ENCODE measurements around the gene PTPRU.

Gene PTPRU

GRCh38 chr1:29324202-29324601 lies 87.9 kb downstream of the PTPRU start:
- no peaks in the 10 kb centered on the region for H3K9me2 ChIP-seq (replicated peaks; ENCODE audit: control insufficient read depth, low read length)
- TF ChIP-seq CTCF (IDR thresholded peaks at IDR 0.05; ENCODE audit: low read depth, low read length, poor library complexity, severe bottlenecking) (no peak), EZH2phosphoT487 (IDR thresholded peaks at IDR 0.05; ENCODE audit: borderline replicate concordance, low read length) (no peak)

GRCh38 chr1:29324771-29325351 lies 88.5 kb downstream of the PTPRU start:
- H4K20me1 ChIP-seq (ENCODE audit: control insufficient read depth, insufficient read depth, low read depth, low read length) = no peaks in the 10 kb centered on the region
- no peaks in the 10 kb centered on the region for H3F3A ChIP-seq (ENCODE audit: control insufficient read depth, insufficient read depth)
- H3K4me3 ChIP-seq (ENCODE audit: low read length) = no peak overlapping the region
- no peaks in the 10 kb centered on the region for H3K9me2 ChIP-seq (replicated peaks; ENCODE audit: control insufficient read depth, low read length)
- TF ChIP-seq CTCF (IDR thresholded peaks at IDR 0.05; ENCODE audit: low read depth, low read length, poor library complexity, severe bottlenecking) = no peak
- no peak for TF ChIP-seq EZH2phosphoT487 (IDR thresholded peaks at IDR 0.05; ENCODE audit: borderline replicate concordance, low read length)
- no peaks in the 10 kb centered on the region for H3K4me1 ChIP-seq (ENCODE audit: control insufficient read depth, low read length)
- H3K4me2 ChIP-seq (ENCODE audit: low read length) = no peak overlapping the region
- no peak overlapping the region for H3K27ac ChIP-seq (ENCODE audit: low read depth, low read length)
- no peaks in the 10 kb centered on the region for H3K79me2 ChIP-seq (ENCODE audit: control insufficient read depth, low read length)
- H3K9me3 ChIP-seq (ENCODE audit: control insufficient read depth, insufficient read depth, low read length) = no peaks in the 10 kb centered on the region
- no peaks in the 10 kb centered on the region for H3K36me3 ChIP-seq (ENCODE audit: control insufficient read depth, low read length)
- no peaks in the 10 kb centered on the region for H3K27me3 ChIP-seq (ENCODE audit: control insufficient read depth, low read length)

More at GRCh38 chr1:29324202-29324601, 87.9 kb downstream of the PTPRU start:
- Histone ChIP-seq H3K27me3 (ENCODE audit: control insufficient read depth, low read length) (no peaks in the 10 kb centered on the region), H4K20me1 (ENCODE audit: control insufficient read depth, insufficient read depth, low read depth, low read length) (no peaks in the 10 kb centered on the region), H3F3A (ENCODE audit: control insufficient read depth, insufficient read depth) (no peaks in the 10 kb centered on the region), H3K4me2 (ENCODE audit: low read length) (no peak overlapping the region), H3K79me2 (ENCODE audit: control insufficient read depth, low read length) (no peaks in the 10 kb centered on the region), H3K4me1 (ENCODE audit: control insufficient read depth, low read length) (no peaks in the 10 kb centered on the region), H3K4me3 (ENCODE audit: low read length) (no peak overlapping the region), H3K9me3 (ENCODE audit: control insufficient read depth, insufficient read depth, low read length) (no peaks in the 10 kb centered on the region), H3K36me3 (ENCODE audit: control insufficient read depth, low read length) (no peaks in the 10 kb centered on the region), H3K27ac (ENCODE audit: low read depth, low read length) (no peak overlapping the region)

- Histone ChIP-seq H4K20me1 (ENCODE audit: control insufficient read depth, insufficient read depth, low read depth, low read length) (no peaks in the 10 kb centered on the region), H3K9me3 (ENCODE audit: control insufficient read depth, insufficient read depth, low read length) (no peaks in the 10 kb centered on the region), H3K9me2 (replicated peaks; ENCODE audit: control insufficient read depth, low read length) (no peaks in the 10 kb centered on the region), H3K27ac (ENCODE audit: low read depth, low read length) (no peak overlapping the region), H3K4me2 (ENCODE audit: low read length) (no peak overlapping the region), H3F3A (ENCODE audit: control insufficient read depth, insufficient read depth) (no peaks in the 10 kb centered on the region), H3K4me1 (ENCODE audit: control insufficient read depth, low read length) (no peaks in the 10 kb centered on the region), H3K4me3 (ENCODE audit: low read length) (no peak overlapping the region), H3K36me3 (ENCODE audit: control insufficient read depth, low read length) (no peaks in the 10 kb centered on the region), H3K79me2 (ENCODE audit: control insufficient read depth, low read length) (no peaks in the 10 kb centered on the region), H3K27me3 (ENCODE audit: control insufficient read depth, low read length) (no peaks in the 10 kb centered on the region)
- TF ChIP-seq EZH2phosphoT487 (IDR thresholded peaks at IDR 0.05; ENCODE audit: borderline replicate concordance, low read length) = no peak
- TF ChIP-seq CTCF (IDR thresholded peaks at IDR 0.05; ENCODE audit: low read depth, low read length, poor library complexity, severe bottlenecking) = no peak
These were observed 89.4 kb downstream of the PTPRU start for GRCh38 chr1:29325675-29326074.
